ENCODE data around the gene THSD4.
A peak's percentile ranks its signal among the peaks of the same experiment; 100 is the strongest.

Gene THSD4

DNA sequence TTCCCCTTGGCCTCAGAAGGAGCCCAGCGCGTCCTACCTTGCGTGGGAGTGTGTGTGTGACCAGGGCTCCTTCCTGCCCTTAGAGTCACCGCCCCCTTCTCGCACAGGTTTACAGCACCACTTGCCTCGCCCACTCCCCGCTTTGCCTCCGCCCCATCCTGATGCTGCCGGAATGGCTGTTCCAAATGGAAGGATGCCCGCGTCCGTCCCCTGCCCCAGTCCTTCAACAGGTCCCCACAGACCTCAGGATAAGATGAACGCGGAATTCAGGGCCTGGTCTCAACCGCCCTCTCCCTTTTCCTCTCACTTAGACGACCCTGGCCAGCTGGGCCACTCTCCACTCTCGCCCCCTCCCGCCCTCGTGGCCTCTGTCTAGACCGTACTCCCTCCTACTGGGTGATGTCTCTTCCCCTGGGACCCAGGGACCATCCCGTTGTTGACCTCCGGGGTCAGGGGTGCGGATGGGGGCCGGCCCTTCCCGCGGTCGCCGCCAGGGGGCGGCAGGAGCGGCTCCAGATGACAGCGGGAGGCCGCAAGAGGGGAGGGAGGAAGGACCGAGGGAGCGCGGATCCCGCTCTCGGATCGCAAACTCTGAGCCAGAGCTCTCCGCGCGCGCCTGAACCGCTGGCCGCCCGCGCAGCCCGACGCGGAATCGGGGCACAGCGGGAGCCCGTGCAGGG lies at the start of gene THSD4:
THSD4 (plus strand) TSS at position 585 of the 680 bp plus-strand sequence.
- H4K20me1 ChIP-seq: peaks cover 0 to 9% (median 0%) of the 10 kb centered on the region in 11 experiments; a peak in 4 of 22 replicates

GRCh38 chr15:71066983-71067382 lies 48.3 kb upstream of the THSD4 start:
- Histone ChIP-seq H3K36me3 (no peaks in the 10 kb centered on the region), H3K9me3 (replicated peaks in 1 of 11) (peaks cover 0 to 10% (median 3%) of the 10 kb centered on the region in 11 experiments; a peak in 4 of 22 replicates), H4K20me1 (no peaks in the 10 kb centered on the region), H3K4me3 (no peak overlapping the region), H3K4me1 (peaks cover 0 to 6% (median 0%) of the 10 kb centered on the region in 10 experiments; a peak in 2 of 20 replicates), H3K27me3 (no peaks in the 10 kb centered on the region), H3K4me2 (no peak overlapping the region), H3K27ac (no peak overlapping the region), H3K9ac (no peak overlapping the region)
- no peak for TF ChIP-seq Cebpa-rat (IDR thresholded peaks at IDR 0.05)

More for the DNA sequence above, at the start of gene THSD4:
- Histone ChIP-seq H3K36me3 (no peaks in the 10 kb centered on the region), H3K4me1 (peaks cover 4 to 35% (median 27%) of the 10 kb centered on the region in 10 experiments; a peak in 18 of 20 replicates), H3K27ac (peak within 1 kb of the TSS in 8 of 11 experiments; percentile 8 to 50 (median 44); a peak in 10 of 22 replicates), H3K4me2 (peak within 1 kb of the TSS; percentile 89 to 100 (median 96)), H3K9me3 (replicated peaks in 1 of 11) (no peaks in the 10 kb centered on the region), H3K4me3 (peak within 1 kb of the TSS; percentile 67 to 82 (median 70)), H3K9ac (peak within 1 kb of the TSS; percentile 51 to 78 (median 68); a peak in 21 of 22 replicates), H3K27me3 (peaks cover 28 to 43% (median 32%) of the 10 kb centered on the region in 11 experiments)
- no peak for TF ChIP-seq Cebpa-rat (IDR thresholded peaks at IDR 0.05)

GRCh38 chr15:71069693-71070092 lies 45.6 kb upstream of the THSD4 start:
- H4K20me1 ChIP-seq: no peaks in the 10 kb centered on the region
- H3K4me1 ChIP-seq: no peaks in the 10 kb centered on the region
- no peak overlapping the region for H3K27ac ChIP-seq
- H3K27me3 ChIP-seq: no peaks in the 10 kb centered on the region
- H3K9ac ChIP-seq: no peak overlapping the region
- H3K9me3 ChIP-seq (replicated peaks in 1 of 11): peaks cover 0 to 9% (median 4%) of the 10 kb centered on the region in 11 experiments; a peak in 5 of 22 replicates
- no peak overlapping the region for H3K4me3 ChIP-seq
- H3K4me2 ChIP-seq: no peak overlapping the region
- no peaks in the 10 kb centered on the region for H3K36me3 ChIP-seq
- TF ChIP-seq Cebpa-rat (IDR thresholded peaks at IDR 0.05): no peak

- H3K27me3 ChIP-seq: no peaks in the 10 kb centered on the region
- no peak overlapping the region for H3K4me2 ChIP-seq
- no peaks in the 10 kb centered on the region for H3K36me3 ChIP-seq
- H3K9me3 ChIP-seq (replicated peaks in 1 of 11): peaks cover 0 to 9% (median 5%) of the 10 kb centered on the region in 11 experiments; a peak in 6 of 22 replicates
- H3K4me1 ChIP-seq: no peaks in the 10 kb centered on the region
- H4K20me1 ChIP-seq: no peaks in the 10 kb centered on the region
- H3K4me3 ChIP-seq: no peak overlapping the region
- no peak for TF ChIP-seq Cebpa-rat (IDR thresholded peaks at IDR 0.05)
- H3K9ac ChIP-seq: no peak overlapping the region
- no peak overlapping the region for H3K27ac ChIP-seq
These were observed 43.7 kb upstream of the THSD4 start for GRCh38 chr15:71071529-71071928.

DNA sequence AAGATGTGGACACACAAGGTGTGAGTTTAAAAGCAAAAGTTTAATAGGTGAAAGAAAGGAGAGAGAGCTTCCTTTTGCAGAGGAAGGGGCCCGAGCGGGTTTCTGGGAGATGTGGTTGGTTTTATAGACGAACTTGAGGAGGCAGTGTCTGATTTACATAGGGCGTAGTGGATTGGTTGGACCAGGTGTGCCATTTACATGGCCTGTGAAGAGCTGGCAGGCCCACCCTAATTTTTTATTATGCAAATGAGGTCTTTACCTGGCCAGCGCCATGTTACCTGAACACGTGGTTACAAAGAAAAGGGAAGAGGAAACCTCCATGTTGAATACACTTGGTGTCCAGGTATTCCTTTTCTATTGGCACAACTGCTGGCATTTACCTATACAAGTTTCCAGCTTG lies 42.8 kb upstream of the THSD4 start:
- Histone ChIP-seq H3K9ac (no peak overlapping the region), H3K9me3 (replicated peaks in 1 of 11) (peaks cover 0 to 9% (median 5%) of the 10 kb centered on the region in 11 experiments; a peak in 6 of 22 replicates), H3K4me1 (no peaks in the 10 kb centered on the region), H3K27me3 (no peaks in the 10 kb centered on the region), H3K4me3 (no peak overlapping the region), H3K27ac (no peak overlapping the region), H4K20me1 (no peaks in the 10 kb centered on the region), H3K36me3 (no peaks in the 10 kb centered on the region), H3K4me2 (no peak overlapping the region)
- no peak for TF ChIP-seq Cebpa-rat (IDR thresholded peaks at IDR 0.05)

- Histone ChIP-seq H3K9me3 (replicated peaks in 1 of 11) (peaks cover 0 to 8% (median 0%) of the 10 kb centered on the region in 11 experiments; a peak in 2 of 22 replicates), H3K9ac (no peak overlapping the region), H3K36me3 (no peaks in the 10 kb centered on the region), H3K4me1 (no peaks in the 10 kb centered on the region), H3K27me3 (no peaks in the 10 kb centered on the region), H4K20me1 (no peaks in the 10 kb centered on the region), H3K4me3 (no peak overlapping the region), H3K4me2 (no peak overlapping the region), H3K27ac (no peak overlapping the region)
- TF ChIP-seq Cebpa-rat (IDR thresholded peaks at IDR 0.05): no peak
These were observed 36.6 kb upstream of the THSD4 start for GRCh38 chr15:71078506-71079207.

DNA sequence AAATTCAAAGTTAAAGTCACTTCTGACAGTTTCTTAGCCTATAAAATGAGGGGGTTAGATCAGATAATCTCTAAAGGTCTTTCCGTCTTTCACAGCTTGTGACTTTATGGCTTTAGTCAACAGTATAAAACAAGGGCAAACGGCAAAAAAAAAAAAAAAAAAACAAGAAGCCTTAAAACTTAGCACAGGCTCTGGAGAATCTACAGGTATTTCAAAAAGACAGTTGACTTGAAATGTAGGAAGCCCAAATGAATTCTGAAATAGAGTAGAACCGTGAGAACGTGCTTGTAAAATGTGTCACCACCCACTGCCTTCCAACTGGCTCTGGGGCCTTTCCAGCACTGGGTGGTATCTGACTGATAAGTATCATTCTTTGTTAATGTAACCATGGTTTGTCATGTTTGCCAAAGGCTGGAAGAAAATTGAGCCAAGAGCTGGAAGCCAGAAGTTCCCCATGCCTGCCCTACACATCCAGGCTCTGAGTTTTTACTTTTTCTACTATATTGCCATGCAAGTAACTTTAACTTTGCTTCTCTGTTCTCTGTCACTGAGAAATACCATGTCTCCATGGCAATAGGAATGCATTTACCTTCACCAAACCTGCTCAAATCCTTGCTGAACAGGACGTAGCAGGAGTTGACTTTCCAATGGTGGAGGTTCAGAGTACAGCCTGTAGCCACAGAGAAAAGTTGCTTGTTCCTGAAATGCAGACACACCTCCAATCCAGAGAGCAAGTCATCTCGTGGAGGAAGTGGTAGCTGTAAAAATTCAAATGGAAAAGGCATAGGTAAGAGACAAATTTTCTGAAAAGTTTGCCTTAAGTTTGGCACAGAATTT lies 35.8 kb upstream of the THSD4 start:
- no peak overlapping the region for H3K9ac ChIP-seq
- no peak overlapping the region for H3K4me3 ChIP-seq
- no peaks in the 10 kb centered on the region for H4K20me1 ChIP-seq
- H3K27me3 ChIP-seq: no peaks in the 10 kb centered on the region
- H3K4me2 ChIP-seq: no peak overlapping the region
- H3K4me1 ChIP-seq: no peaks in the 10 kb centered on the region
- no peak overlapping the region for H3K27ac ChIP-seq
- H3K9me3 ChIP-seq (replicated peaks in 1 of 11): peaks cover 0 to 8% (median 0%) of the 10 kb centered on the region in 11 experiments; a peak in 1 of 22 replicates
- H3K36me3 ChIP-seq: no peaks in the 10 kb centered on the region
- no peak for TF ChIP-seq Cebpa-rat (IDR thresholded peaks at IDR 0.05)

GRCh38 chr15:71080166-71080565 lies 35.1 kb upstream of the THSD4 start:
- peaks cover 0 to 3% (median 0%) of the 10 kb centered on the region in 11 experiments; a peak in 1 of 22 replicates for H3K9me3 ChIP-seq (replicated peaks in 1 of 11)
- H3K9ac ChIP-seq: no peak overlapping the region
- H3K4me1 ChIP-seq: no peaks in the 10 kb centered on the region
- H4K20me1 ChIP-seq: no peaks in the 10 kb centered on the region
- H3K4me2 ChIP-seq: no peak overlapping the region
- H3K27ac ChIP-seq: no peak overlapping the region
- no peak for TF ChIP-seq Cebpa-rat (IDR thresholded peaks at IDR 0.05)
- H3K36me3 ChIP-seq: no peaks in the 10 kb centered on the region
- H3K27me3 ChIP-seq: no peaks in the 10 kb centered on the region
- no peak overlapping the region for H3K4me3 ChIP-seq

GRCh38 chr15:71080705-71081104 lies 34.6 kb upstream of the THSD4 start:
- no peaks in the 10 kb centered on the region for H3K4me1 ChIP-seq
- no peak overlapping the region for H3K4me3 ChIP-seq
- no peak for TF ChIP-seq Cebpa-rat (IDR thresholded peaks at IDR 0.05)
- no peaks in the 10 kb centered on the region for H3K9me3 ChIP-seq (replicated peaks in 1 of 11)
- no peak overlapping the region for H3K27ac ChIP-seq
- no peaks in the 10 kb centered on the region for H3K36me3 ChIP-seq
- H4K20me1 ChIP-seq: no peaks in the 10 kb centered on the region
- H3K4me2 ChIP-seq: no peak overlapping the region
- H3K27me3 ChIP-seq: no peaks in the 10 kb centered on the region
- no peak overlapping the region for H3K9ac ChIP-seq
